ENCODE data around the gene PEX26.

The PEX26 gene

GRCh38 chr22:18057568-18058209 lies 20.1 kb upstream of the PEX26 start:
- Histone ChIP-seq H3K9me3 (ENCODE audit: insufficient read depth, low read depth, low read length) (no peaks in the 10 kb centered on the region), H3K4me1 (ENCODE audit: control insufficient read depth in 1 of 2, insufficient read depth in 2 of 2, low read length in 2 of 2) (peaks cover 3 to 11% of the 10 kb centered on the region in 2 experiments), H3K4ac (ENCODE audit: low read depth, low read length) (no peak overlapping the region), H2AFZ (ENCODE audit: insufficient read depth, low read length, poor library complexity) (no peak overlapping the region), H2BK120ac (ENCODE audit: insufficient read depth, low read length, poor library complexity) (no peak overlapping the region), H4K12ac (ENCODE audit: low read depth, low read length) (no peak overlapping the region), H2BK5ac (ENCODE audit: low read depth, low read length, poor library complexity) (no peak overlapping the region), H3K27ac (ENCODE audit: low read depth, low read length) (no peak overlapping the region), H3K9ac (ENCODE audit: low read length) (no peak overlapping the region), H3K79me2 (ENCODE audit: control insufficient read depth, insufficient read depth, low read length, poor library complexity) (no peaks in the 10 kb centered on the region), H4K8ac (ENCODE audit: low read depth, low read length) (no peak overlapping the region), H3K36me3 (ENCODE audit: control insufficient read depth in 1 of 2, insufficient read depth in 2 of 2, low read length in 2 of 2) (no peaks in the 10 kb centered on the region), H3K4me3 (ENCODE audit: low read depth, low read length) (no peak overlapping the region), H3K4me2 (ENCODE audit: low read length) (no peak overlapping the region), H3K18ac (ENCODE audit: low read length) (no peak overlapping the region), H3K79me1 (ENCODE audit: low read length) (no peaks in the 10 kb centered on the region), H3K27me3 (ENCODE audit: insufficient read depth, low read length) (no peaks in the 10 kb centered on the region), H2BK12ac (ENCODE audit: low read length) (no peak overlapping the region), H4K91ac (ENCODE audit: low read depth, low read length) (no peak overlapping the region), H3K23ac (ENCODE audit: low read length) (no peak overlapping the region), H2AK5ac (ENCODE audit: low read length) (no peak overlapping the region), H3K14ac (ENCODE audit: low read length) (no peak overlapping the region)
- DNase-seq, result peak; percentile 34 to 66
- WGBS (ENCODE audit: extremely low coverage, insufficient coverage, insufficient read length), result no CpG with 5 or more reads among the region's 4 CpGs

- H3K9me3 ChIP-seq (ENCODE audit: insufficient read depth, low read depth, low read length), result no peaks in the 10 kb centered on the region
- H2BK12ac ChIP-seq (ENCODE audit: low read length), result no peak overlapping the region
- H3K4me2 ChIP-seq (ENCODE audit: low read length), result no peak overlapping the region
- H3K4me3 ChIP-seq (ENCODE audit: low read depth, low read length), result no peak overlapping the region
- H4K12ac ChIP-seq (ENCODE audit: low read depth, low read length), result no peak overlapping the region
- no peak overlapping the region for H4K8ac ChIP-seq (ENCODE audit: low read depth, low read length)
- H3K9ac ChIP-seq (ENCODE audit: low read length), result no peak overlapping the region
- no peak overlapping the region for H2AFZ ChIP-seq (ENCODE audit: insufficient read depth, low read length, poor library complexity)
- H3K14ac ChIP-seq (ENCODE audit: low read length), result no peak overlapping the region
- H4K91ac ChIP-seq (ENCODE audit: low read depth, low read length), result no peak overlapping the region
- no peak for DNase-seq
- no peaks in the 10 kb centered on the region for H3K79me1 ChIP-seq (ENCODE audit: low read length)
- no peak overlapping the region for H3K23ac ChIP-seq (ENCODE audit: low read length)
- no peak overlapping the region for H3K4ac ChIP-seq (ENCODE audit: low read depth, low read length)
- no CpG with 5 or more reads among the region's 7 CpGs for WGBS (ENCODE audit: extremely low coverage, insufficient coverage, insufficient read length)
- no peaks in the 10 kb centered on the region for H3K27me3 ChIP-seq (ENCODE audit: insufficient read depth, low read length)
- no peaks in the 10 kb centered on the region for H3K79me2 ChIP-seq (ENCODE audit: control insufficient read depth, insufficient read depth, low read length, poor library complexity)
- no peak overlapping the region for H3K18ac ChIP-seq (ENCODE audit: low read length)
- H3K36me3 ChIP-seq (ENCODE audit: control insufficient read depth in 1 of 2, insufficient read depth in 2 of 2, low read length in 2 of 2), result no peaks in the 10 kb centered on the region
- no peak overlapping the region for H3K27ac ChIP-seq (ENCODE audit: low read depth, low read length)
- H3K4me1 ChIP-seq (ENCODE audit: control insufficient read depth in 1 of 2, insufficient read depth in 2 of 2, low read length in 2 of 2), result peaks cover 3 to 19% of the 10 kb centered on the region in 2 experiments
- no peak overlapping the region for H2BK5ac ChIP-seq (ENCODE audit: low read depth, low read length, poor library complexity)
- no peak overlapping the region for H2AK5ac ChIP-seq (ENCODE audit: low read length)
- no peak overlapping the region for H2BK120ac ChIP-seq (ENCODE audit: insufficient read depth, low read length, poor library complexity)
These were observed 19.3 kb upstream of the PEX26 start for GRCh38 chr22:18058371-18059093.

- H2BK120ac ChIP-seq (ENCODE audit: insufficient read depth, low read length, poor library complexity), result no peak overlapping the region
- H3K27me3 ChIP-seq (ENCODE audit: insufficient read depth, low read length), result no peaks in the 10 kb centered on the region
- no peak overlapping the region for H2BK12ac ChIP-seq (ENCODE audit: low read length)
- no peak overlapping the region for H2AFZ ChIP-seq (ENCODE audit: insufficient read depth, low read length, poor library complexity)
- H2AK5ac ChIP-seq (ENCODE audit: low read length), result no peak overlapping the region
- no peak overlapping the region for H3K18ac ChIP-seq (ENCODE audit: low read length)
- no peak for DNase-seq
- no peaks in the 10 kb centered on the region for H3K36me3 ChIP-seq (ENCODE audit: control insufficient read depth in 1 of 2, insufficient read depth in 2 of 2, low read length in 2 of 2)
- WGBS (ENCODE audit: extremely low coverage, insufficient coverage, insufficient read length), result no CpG with 5 or more reads among the region's 5 CpGs
- no peak overlapping the region for H3K14ac ChIP-seq (ENCODE audit: low read length)
- H3K4me2 ChIP-seq (ENCODE audit: low read length), result no peak overlapping the region
- no peaks in the 10 kb centered on the region for H3K79me1 ChIP-seq (ENCODE audit: low read length)
- H3K4me3 ChIP-seq (ENCODE audit: low read depth, low read length), result no peak overlapping the region
- H3K9me3 ChIP-seq (ENCODE audit: insufficient read depth, low read depth, low read length), result no peaks in the 10 kb centered on the region
- H3K23ac ChIP-seq (ENCODE audit: low read length), result no peak overlapping the region
- no peak overlapping the region for H3K9ac ChIP-seq (ENCODE audit: low read length)
- peaks cover 3 to 17% of the 10 kb centered on the region in 2 experiments for H3K4me1 ChIP-seq (ENCODE audit: control insufficient read depth in 1 of 2, insufficient read depth in 2 of 2, low read length in 2 of 2)
- H3K27ac ChIP-seq (ENCODE audit: low read depth, low read length), result no peak overlapping the region
- H3K4ac ChIP-seq (ENCODE audit: low read depth, low read length), result no peak overlapping the region
- H2BK5ac ChIP-seq (ENCODE audit: low read depth, low read length, poor library complexity), result no peak overlapping the region
- no peak overlapping the region for H4K12ac ChIP-seq (ENCODE audit: low read depth, low read length)
- no peak overlapping the region for H4K91ac ChIP-seq (ENCODE audit: low read depth, low read length)
- H3K79me2 ChIP-seq (ENCODE audit: control insufficient read depth, insufficient read depth, low read length, poor library complexity), result no peaks in the 10 kb centered on the region
- H4K8ac ChIP-seq (ENCODE audit: low read depth, low read length), result no peak overlapping the region
These were observed 18.7 kb upstream of the PEX26 start for GRCh38 chr22:18059094-18059417.

- no peak overlapping the region for H2AFZ ChIP-seq (ENCODE audit: insufficient read depth, low read length, poor library complexity)
These were observed 18.3 kb upstream of the PEX26 start for GRCh38 chr22:18059473-18059872.

More at GRCh38 chr22:18059473-18059872, 18.3 kb upstream of the PEX26 start:
- DNase-seq, result no peak
- H3K27ac ChIP-seq (ENCODE audit: low read depth, low read length), result no peak overlapping the region
- no peak overlapping the region for H4K12ac ChIP-seq (ENCODE audit: low read depth, low read length)
- H2BK120ac ChIP-seq (ENCODE audit: insufficient read depth, low read length, poor library complexity), result no peak overlapping the region
- no peak overlapping the region for H3K4me2 ChIP-seq (ENCODE audit: low read length)
- H3K4me3 ChIP-seq (ENCODE audit: low read depth, low read length), result no peak overlapping the region
- no peak overlapping the region for H2AK5ac ChIP-seq (ENCODE audit: low read length)
- H4K91ac ChIP-seq (ENCODE audit: low read depth, low read length), result no peak overlapping the region
- no peaks in the 10 kb centered on the region for H3K9me3 ChIP-seq (ENCODE audit: insufficient read depth, low read depth, low read length)
- H3K27me3 ChIP-seq (ENCODE audit: insufficient read depth, low read length), result no peaks in the 10 kb centered on the region
- no peak overlapping the region for H2BK12ac ChIP-seq (ENCODE audit: low read length)
- no peak overlapping the region for H3K18ac ChIP-seq (ENCODE audit: low read length)
- H3K36me3 ChIP-seq (ENCODE audit: control insufficient read depth in 1 of 2, insufficient read depth in 2 of 2, low read length in 2 of 2), result no peaks in the 10 kb centered on the region
- no peaks in the 10 kb centered on the region for H3K79me1 ChIP-seq (ENCODE audit: low read length)
- WGBS (ENCODE audit: extremely low coverage, insufficient coverage, insufficient read length), result no CpG with 5 or more reads among the region's 3 CpGs
- no peak overlapping the region for H3K14ac ChIP-seq (ENCODE audit: low read length)
- H4K8ac ChIP-seq (ENCODE audit: low read depth, low read length), result no peak overlapping the region
- peaks cover 3 to 15% of the 10 kb centered on the region in 2 experiments for H3K4me1 ChIP-seq (ENCODE audit: control insufficient read depth in 1 of 2, insufficient read depth in 2 of 2, low read length in 2 of 2)
- no peak overlapping the region for H3K9ac ChIP-seq (ENCODE audit: low read length)
- H3K79me2 ChIP-seq (ENCODE audit: control insufficient read depth, insufficient read depth, low read length, poor library complexity), result no peaks in the 10 kb centered on the region
- no peak overlapping the region for H3K23ac ChIP-seq (ENCODE audit: low read length)
- no peak overlapping the region for H2BK5ac ChIP-seq (ENCODE audit: low read depth, low read length, poor library complexity)
- no peak overlapping the region for H3K4ac ChIP-seq (ENCODE audit: low read depth, low read length)

All from trophoblast cell (in vitro differentiated cells and primary cell).